Measurements from ENCODE around the gene YIPF6.
"Not testable (repeated sequence)": the region's sequence is repeated elsewhere in the genome, so short reads cannot be mapped to it uniquely, and the experiment has no call there.

YIPF6 gene

DNA sequence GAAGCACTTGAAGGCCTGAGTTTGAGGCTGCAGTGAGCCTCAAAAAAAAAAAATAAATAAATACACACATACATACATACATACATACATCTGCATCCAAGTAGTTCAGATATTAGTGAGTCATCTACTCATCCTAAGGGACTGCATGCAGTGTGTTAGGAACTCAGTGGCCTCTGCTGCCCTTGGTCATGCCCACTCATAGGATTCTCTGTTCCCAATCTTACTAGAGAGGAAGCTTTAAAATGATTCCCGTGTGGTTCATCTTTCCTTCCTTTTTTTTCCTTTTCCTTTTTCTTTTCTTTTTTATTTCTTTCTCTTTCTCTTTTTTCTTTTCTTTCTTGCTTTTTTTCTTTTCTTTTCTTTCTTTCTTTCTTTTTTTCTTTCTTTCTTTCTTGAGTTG, 10.9 kb upstream of the YIPF6 start:
- no peak for DNase-seq (ENCODE audit: low read depth, low spot score)
- H3K4me3 ChIP-seq (ENCODE audit: low read depth, low read length): no peak overlapping the region
- TF ChIP-seq CTCF (IDR thresholded peaks at IDR 0.05; ENCODE audit: low read depth, low read length): no peak
- in situ Hi-C loops (cut with HindIII; ENCODE audit: low sequenced_read_pairs): no loop called here

DNA sequence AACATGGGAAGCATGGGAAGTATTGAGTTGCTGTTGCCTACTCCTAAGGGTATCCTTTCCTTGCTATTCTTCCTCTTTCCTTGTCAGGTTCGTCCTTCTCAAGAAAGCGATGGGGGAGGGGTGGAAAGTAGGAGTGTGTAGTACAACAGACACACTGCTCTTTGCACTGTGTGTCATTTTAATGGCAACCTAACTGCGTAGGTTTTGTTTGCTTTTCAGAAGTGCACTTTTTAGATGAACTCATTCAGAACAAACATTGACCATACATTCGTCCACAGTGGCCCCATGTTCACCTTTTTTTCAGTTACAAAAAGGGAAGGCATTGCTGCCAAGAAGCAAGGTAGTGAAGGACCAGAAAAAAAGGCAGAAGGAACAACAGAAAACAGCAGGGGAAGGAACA, 10.2 kb upstream of the YIPF6 start:
- TF ChIP-seq CTCF (IDR thresholded peaks at IDR 0.05; ENCODE audit: low read depth, low read length): no peak
- no peak for DNase-seq (ENCODE audit: low read depth, low spot score)
- in situ Hi-C loops (cut with HindIII; ENCODE audit: low sequenced_read_pairs): no loop called here
- H3K4me3 ChIP-seq (ENCODE audit: low read depth, low read length): no peak overlapping the region

- peak; percentile 44 for TF ChIP-seq CTCF (IDR thresholded peaks at IDR 0.05; ENCODE audit: low read depth, low read length)
- H3K4me3 ChIP-seq (ENCODE audit: low read depth, low read length): no peak overlapping the region
- DNase-seq (ENCODE audit: low read depth, low spot score): peak; percentile 17
- in situ Hi-C loops (cut with HindIII; ENCODE audit: low sequenced_read_pairs): no loop called here
These were observed 8.2 kb upstream of the YIPF6 start for GRCh38 chrX:68490644-68491043.

GRCh38 chrX:68492583-68492982, 6.3 kb upstream of the YIPF6 start:
- H3K4me3 ChIP-seq (ENCODE audit: low read depth, low read length): no peak overlapping the region
- in situ Hi-C loops (cut with HindIII; ENCODE audit: low sequenced_read_pairs): no loop called here
- DNase-seq (ENCODE audit: low read depth, low spot score): no peak
- no peak for TF ChIP-seq CTCF (IDR thresholded peaks at IDR 0.05; ENCODE audit: low read depth, low read length)

DNA sequence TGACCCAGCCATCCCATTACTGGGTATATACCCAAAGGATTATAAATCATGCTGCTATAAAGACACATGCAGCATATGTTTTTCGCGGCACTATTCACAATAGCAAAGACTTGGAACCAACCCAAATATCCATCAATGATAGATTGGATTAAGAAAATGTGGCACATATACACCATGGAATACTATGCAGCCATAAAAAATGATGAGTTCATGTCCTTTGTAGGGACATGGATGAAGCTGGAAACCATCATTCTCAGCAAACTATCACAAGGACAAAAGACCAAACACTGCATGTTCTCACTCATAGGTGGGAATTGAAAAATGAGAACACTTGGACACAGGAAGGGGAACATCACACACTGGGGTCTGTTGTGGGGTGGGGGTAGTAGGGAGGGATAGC, 5.1 kb upstream of the YIPF6 start:
- in situ Hi-C loops (cut with HindIII; ENCODE audit: low sequenced_read_pairs); DNase-seq (ENCODE audit: low read depth, low spot score); H3K4me3 ChIP-seq (ENCODE audit: low read depth, low read length): not testable (repeated sequence)

GRCh38 chrX:68498044-68498507, 775 bp upstream of the YIPF6 start:
- peak; percentile 51 for DNase-seq (ENCODE audit: low read depth, low spot score)
- TF ChIP-seq CTCF (IDR thresholded peaks at IDR 0.05; ENCODE audit: low read depth, low read length): peak; percentile 16
- H3K4me3 ChIP-seq (ENCODE audit: low read depth, low read length): peak overlapping the region; percentile 83
- in situ Hi-C loops (cut with HindIII; ENCODE audit: low sequenced_read_pairs): no loop called here

GRCh38 chrX:68499543-68500504, 973 bp downstream of the YIPF6 start:
- TF ChIP-seq CTCF (IDR thresholded peaks at IDR 0.05; ENCODE audit: low read depth, low read length): no peak
- in situ Hi-C loops (cut with HindIII; ENCODE audit: low sequenced_read_pairs): no loop called here
- no peak for DNase-seq (ENCODE audit: low read depth, low spot score)
- H3K4me3 ChIP-seq (ENCODE audit: low read depth, low read length): peak overlapping the region; percentile 83

Data from astrocyte of the spinal cord (primary cell).